Choroid plexus epithelial cell (primary cell): ENCODE results near the gene KRTAP4-2.
"Not testable (repeated sequence)": the region's sequence is repeated elsewhere in the genome, so short reads cannot be mapped to it uniquely, and the experiment has no call there.

ENCODE experiments used
- DNase-seq: peaks from one replicate; pipeline ENCODE4 v3.0.0-alpha.2; 2010; ENCODE audit warnings: low read depth
- H3K4me3 ChIP-seq: 2 replicates; pipeline ENCODE4 v1.5.1; 2011; ENCODE audit warnings: low read depth, mild to moderate bottlenecking, control low read depth, low read length, moderate library complexity
- CTCF ChIP-seq: conservative IDR thresholded peaks from 2 replicates; pipeline ENCODE4 v1.5.1; 2011; ENCODE audit warnings: low read depth, mild to moderate bottlenecking, control low read depth, inconsistent platforms, low read length, moderate library complexity

KRTAP4-2 gene

GRCh38 chr17:41163828-41164227, 14.2 kb downstream of the KRTAP4-2 start:
- DNase-seq, result no peak
- no peak overlapping the region for H3K4me3 ChIP-seq
- no peak for TF ChIP-seq CTCF

- DNase-seq, result no peak
- no peak within 1 kb of the TSS for H3K4me3 ChIP-seq
- no peak for TF ChIP-seq CTCF
These were observed 17.4 kb downstream of the KRTAP4-2 start, which contains the start of gene KRTAP4-4 for GRCh38 chr17:41160648-41161047. Gene KRTAP4-4, minus strand, starts transcription at chr17:41160748. Its CDS starts 57 bp downstream, at chr17:41160691.

- not testable (repeated sequence) for H3K4me3 ChIP-seq, DNase-seq
These were observed 17.8 kb downstream of the KRTAP4-2 start for GRCh38 chr17:41160190-41160589.

- no peak for TF ChIP-seq CTCF
- DNase-seq, result no peak
- H3K4me3 ChIP-seq, result no peak overlapping the region
These were observed 24.2 kb downstream of the KRTAP4-2 start for GRCh38 chr17:41153856-41154255.

GRCh38 chr17:41151525-41151924, 26.5 kb downstream of the KRTAP4-2 start:
- DNase-seq, result no peak
- no peak overlapping the region for H3K4me3 ChIP-seq
- TF ChIP-seq CTCF, result no peak

GRCh38 chr17:41150026-41150425, 28.0 kb downstream of the KRTAP4-2 start:
- TF ChIP-seq CTCF, result no peak
- DNase-seq, result no peak
- no peak overlapping the region for H3K4me3 ChIP-seq

- no peak for TF ChIP-seq CTCF
- DNase-seq, result no peak
- H3K4me3 ChIP-seq, result no peak within 1 kb of the TSS
These were observed 28.4 kb downstream of the KRTAP4-2 start, which contains the start of gene KRTAP4-5 for GRCh38 chr17:41149652-41149985. Gene KRTAP4-5, minus strand, starts transcription at chr17:41149825. Its CDS starts 58 bp downstream, at chr17:41149767.

- DNase-seq, H3K4me3 ChIP-seq: not testable (repeated sequence)
These were observed 28.9 kb downstream of the KRTAP4-2 start for GRCh38 chr17:41148971-41149651.
